Measurements from ENCODE around the gene MRPL52.

- TF ChIP-seq POLR2A (IDR thresholded peaks at IDR 0.05; ENCODE audit: low read depth, low read length), result peak; percentile 83
- peak; percentile 72 for TF ChIP-seq POLR2AphosphoS5 (IDR thresholded peaks at IDR 0.05; ENCODE audit: low read depth, low read length)
- TF ChIP-seq TAF1 (IDR thresholded peaks at IDR 0.05; ENCODE audit: low read depth, low read length), result peak; percentile 73
- TF ChIP-seq SPI1 (IDR thresholded peaks at IDR 0.05; ENCODE audit: low read depth, low read length), result 0 out of 2 replicates have a peak, but pooled peaks have one; percentile 1
- TF ChIP-seq POU2F2 (IDR thresholded peaks at IDR 0.05; ENCODE audit: low read depth, low read length), result peak; percentile 75; the same call in 1 of the 2 replicates
These were observed at the start of gene MRPL52 for GRCh38 chr14:22829661-22830442.
